Measurements from ENCODE around the gene MESP2. TPM values are rescaled to one million over a fixed set of nuclear protein-coding genes. Genes with fewer than 3 reads are reported as not detected.

MESP2 gene
- total RNA-seq, 1 donor from 2014 or later = not detected

GRCh38 chr15:89812847-89813320 lies 36.8 kb downstream of the MESP2 start:
- intact Hi-C loops (cut with micrococcal nuclease) = no loop called here

GRCh38 chr15:89813381-89814111 lies 37.4 kb downstream of the MESP2 start:
- intact Hi-C loops (cut with micrococcal nuclease) = no loop called here

DNA sequence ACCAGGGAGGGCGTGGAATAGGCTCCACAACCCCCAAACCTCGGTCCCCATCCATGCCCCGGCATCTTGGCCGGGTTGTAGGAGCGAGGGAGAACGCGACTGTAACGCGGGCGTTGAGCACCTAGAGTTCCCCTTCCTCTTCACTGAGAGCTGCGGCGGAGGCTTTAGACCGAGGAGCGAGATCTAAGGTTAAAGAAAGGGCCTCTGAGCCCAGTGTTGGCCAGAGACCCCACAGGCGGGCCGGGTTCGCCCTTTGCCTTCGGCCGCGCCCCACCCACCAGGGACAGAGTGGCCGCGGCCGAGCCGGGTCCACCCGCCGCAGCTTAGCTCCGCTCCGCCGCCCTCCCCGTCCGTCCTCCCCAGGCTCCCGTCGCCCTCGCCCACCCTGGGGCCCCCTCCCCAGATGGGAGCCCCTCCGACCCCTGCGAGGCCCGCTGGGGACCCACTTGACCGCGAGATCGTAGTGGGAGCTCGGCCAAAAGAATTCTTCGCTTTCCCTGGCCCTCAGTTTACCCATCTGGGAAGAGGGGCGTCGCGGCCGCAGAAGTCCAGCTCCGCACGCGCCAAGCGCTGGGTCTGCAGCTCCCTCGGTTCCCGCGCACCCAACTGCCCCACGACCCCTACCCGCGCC lies 38.1 kb downstream of the MESP2 start:
- intact Hi-C loops (cut with micrococcal nuclease) = no loop called here

GRCh38 chr15:89815769-89816168 lies 39.6 kb downstream of the MESP2 start:
- intact Hi-C loops (cut with micrococcal nuclease) = no loop called here

- intact Hi-C loops (cut with micrococcal nuclease) = no loop called here
These were observed 41.7 kb downstream of the MESP2 start for GRCh38 chr15:89817701-89818280.

DNA sequence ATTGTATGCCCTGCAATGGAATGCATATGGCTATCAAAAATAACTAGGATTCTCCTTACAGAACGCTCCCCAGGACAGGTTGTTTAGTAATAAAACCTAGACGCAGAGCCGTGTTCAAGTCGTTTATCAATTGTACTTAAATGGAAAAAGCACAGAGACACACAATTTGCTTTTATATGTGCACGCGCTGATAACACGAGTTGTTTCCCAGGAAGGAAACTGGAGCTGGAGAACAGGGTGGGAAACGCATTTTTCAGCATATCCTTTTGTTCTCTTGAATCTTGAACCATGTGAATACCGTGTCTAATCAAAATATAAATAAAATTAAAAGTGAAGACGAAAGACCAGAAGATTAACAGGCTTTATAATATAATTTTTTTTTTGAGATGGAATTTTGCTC lies 42.2 kb downstream of the MESP2 start:
- intact Hi-C loops (cut with micrococcal nuclease) = no loop called here

DNA sequence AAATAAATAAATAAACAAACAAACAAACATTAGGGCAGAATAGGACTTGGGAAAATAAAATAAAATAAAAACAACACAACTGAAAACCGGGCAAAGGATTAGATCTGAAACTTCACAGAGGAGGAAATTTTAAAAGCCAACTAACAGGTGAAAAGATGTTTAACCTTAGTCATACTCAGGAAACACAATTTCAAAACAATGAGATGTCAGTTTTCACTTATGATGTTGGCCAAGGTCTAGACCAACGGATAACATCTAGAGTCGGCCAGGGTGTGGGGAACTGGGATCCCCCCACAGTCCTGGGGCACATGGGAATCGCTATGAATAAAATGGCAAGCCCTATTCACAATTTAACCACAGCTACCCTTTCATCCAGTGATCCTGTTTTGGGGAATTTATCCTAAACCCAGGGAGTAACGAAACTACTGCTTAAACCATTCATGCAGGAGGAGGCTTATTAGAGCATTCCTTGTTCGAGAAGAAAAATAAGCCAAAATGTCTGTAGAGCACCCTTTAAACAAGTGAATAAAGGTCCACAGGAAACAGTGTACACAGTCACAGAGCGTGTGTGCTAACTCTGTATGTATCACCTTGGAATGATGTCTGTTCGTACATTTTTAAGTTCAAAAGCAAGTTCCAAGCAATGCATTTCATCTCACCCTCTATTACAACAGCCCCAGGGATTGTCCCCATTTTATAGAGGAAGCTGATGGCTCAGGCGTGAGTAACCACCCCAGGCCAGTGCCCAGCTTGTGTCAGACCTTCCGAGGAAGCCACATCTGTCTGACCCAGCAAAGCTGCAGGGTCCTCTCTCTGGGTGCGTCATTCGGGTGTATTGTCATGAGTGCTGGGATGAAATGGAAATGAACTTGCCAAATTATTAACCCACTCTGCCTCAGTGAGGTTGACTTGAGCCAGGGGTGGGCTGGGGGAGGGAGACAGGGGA lies 44.8 kb downstream of the MESP2 start:
- intact Hi-C loops (cut with micrococcal nuclease) = no loop called here

DNA sequence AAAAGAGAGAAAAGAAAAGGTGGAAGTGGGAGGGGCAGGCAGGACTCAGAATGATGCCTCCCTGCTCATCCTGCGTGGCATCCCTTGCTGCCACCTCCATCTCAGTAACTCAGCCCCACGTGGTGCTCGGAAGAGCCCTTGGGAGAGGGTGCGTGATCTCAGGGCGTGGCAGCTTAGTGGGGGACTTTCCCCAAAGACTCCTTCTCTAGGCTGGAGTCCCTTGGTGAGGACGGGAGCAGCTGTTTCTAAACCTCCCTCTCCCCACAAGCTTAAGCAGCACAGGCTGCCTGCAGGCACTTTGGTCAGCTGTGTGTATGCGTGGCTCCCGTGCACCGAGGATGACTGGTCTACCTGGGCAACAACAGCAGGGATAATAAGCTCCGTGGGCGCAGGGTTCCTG lies 45.9 kb downstream of the MESP2 start:
- intact Hi-C loops (cut with micrococcal nuclease) = no loop called here

GRCh38 chr15:89822611-89822950 lies 46.4 kb downstream of the MESP2 start:
- intact Hi-C loops (cut with micrococcal nuclease) = no loop called here

DNA sequence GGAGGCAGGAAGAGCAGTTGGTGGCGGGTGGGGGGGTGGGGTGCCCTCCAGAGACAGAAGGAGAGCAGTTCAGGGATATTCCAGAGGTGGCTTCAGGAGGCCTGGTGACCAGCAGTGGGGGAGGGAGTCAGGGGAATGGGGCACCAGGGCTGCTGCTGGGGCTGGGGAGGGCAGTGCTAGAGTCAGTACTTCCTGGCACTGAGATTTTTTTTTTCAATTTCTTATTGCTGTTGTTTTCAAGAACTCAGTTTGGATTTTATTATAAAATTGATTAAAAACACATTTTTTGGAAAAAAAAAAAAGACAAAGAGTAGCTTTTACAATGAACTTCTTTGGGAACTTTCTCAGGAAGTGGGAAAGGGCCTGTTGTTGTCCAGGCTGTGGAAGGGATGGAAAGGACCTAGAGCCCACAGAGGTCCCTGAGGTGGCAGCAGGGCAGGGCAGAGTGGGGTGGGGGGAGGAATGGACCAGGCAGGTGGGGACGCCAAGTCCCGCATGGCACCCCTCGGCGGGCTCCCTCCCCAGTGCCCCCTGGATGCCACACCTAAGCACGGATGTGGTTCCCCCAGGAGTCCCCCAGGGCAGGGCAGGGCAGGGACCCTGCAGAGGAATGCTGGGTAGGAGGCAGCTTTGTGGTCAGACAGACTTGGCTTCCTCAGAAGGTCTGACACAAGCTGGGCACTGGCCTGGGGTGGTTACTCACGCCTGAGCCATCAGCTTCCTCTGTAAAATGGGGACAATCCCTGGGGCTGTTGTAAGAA lies 47.0 kb downstream of the MESP2 start:
- intact Hi-C loops (cut with micrococcal nuclease) = no loop called here

DNA sequence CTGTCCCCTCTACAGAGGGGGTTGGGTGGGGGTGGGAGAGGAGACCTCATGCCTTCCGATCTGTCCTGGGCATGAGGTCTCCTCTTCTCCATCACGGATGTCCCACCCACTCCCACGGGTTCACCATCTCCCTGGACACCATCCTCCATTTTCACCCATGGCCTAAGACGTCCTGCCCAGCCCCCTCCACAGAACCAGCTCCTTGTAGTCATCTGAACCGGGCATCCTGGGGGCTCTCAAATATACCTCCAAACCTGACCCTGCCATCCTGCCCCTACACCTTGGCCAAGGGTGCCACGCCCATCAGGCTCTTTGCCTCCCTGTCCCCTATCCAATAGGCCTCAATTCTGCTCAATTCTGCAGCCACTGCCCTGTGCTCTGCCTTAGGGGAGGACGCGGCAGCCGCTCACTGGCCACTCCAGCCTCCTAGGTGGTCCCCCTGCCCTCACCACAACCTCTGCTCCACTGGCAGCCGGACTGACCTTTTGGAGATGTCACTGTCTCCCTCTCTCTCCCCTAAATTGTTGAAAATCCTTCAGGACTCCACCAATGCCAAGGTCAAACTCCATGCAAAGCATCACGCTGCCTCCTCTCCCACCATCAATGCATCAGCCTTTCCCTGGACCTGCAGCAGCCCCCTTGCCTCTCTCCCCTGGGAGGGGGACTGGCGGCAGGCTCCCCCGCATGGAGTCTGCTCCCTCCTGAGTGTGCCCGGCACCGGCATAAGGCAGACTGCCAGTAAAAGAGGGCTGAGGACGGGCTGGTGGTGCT lies 47.9 kb downstream of the MESP2 start:
- intact Hi-C loops (cut with micrococcal nuclease) = no loop called here

DNA sequence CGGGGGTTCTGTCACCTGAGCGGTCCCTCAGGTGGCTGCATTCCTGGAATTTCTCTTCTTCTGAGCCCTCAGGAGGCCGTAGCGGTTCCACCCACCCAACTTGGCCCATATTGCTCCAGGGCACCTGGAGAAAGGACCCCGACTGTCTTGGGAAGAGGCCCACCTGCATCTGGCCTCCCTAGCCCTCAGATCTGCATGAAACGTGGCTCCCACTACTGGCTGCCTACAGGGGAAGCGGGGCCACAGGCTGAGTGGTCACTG lies 48.4 kb downstream of the MESP2 start:
- intact Hi-C loops (cut with micrococcal nuclease) = no loop called here

DNA sequence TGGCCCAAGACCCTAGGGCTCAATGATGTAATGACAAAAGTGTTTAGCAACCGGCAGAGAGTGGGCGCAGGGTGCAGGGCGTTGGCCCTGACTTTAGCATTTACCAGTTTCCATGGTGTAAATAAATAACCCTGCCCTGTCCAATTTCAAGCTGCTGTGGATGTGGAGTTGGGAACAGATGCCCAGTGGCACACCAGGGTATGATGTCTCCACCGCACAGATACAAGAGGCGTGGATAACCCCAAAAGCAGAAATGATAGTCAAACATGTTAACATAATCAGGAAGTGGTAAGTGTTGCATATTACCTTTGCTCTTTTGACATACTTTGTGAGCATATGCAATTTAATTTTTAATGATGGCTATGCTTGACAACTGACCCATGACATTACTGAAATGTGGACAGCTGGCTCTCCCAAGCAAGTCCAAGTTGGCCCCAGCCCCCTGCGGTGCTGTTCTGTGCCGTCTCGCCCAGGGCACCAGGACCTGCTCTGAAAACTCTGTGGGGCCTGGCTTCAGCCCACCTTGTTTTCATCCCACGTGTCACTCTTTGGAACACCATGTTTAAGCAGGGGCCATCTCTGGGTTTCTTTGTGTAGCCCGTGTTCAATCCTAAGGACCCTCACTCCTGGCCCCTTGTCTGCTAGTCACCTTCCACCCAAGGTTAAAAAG lies 49.3 kb downstream of the MESP2 start:
- intact Hi-C loops (cut with micrococcal nuclease) = no loop called here

GRCh38 chr15:89826671-89827655 lies 50.8 kb downstream of the MESP2 start:
- intact Hi-C loops (cut with micrococcal nuclease) = no loop called here

- intact Hi-C loops (cut with micrococcal nuclease) = no loop called here
These were observed 51.7 kb downstream of the MESP2 start for GRCh38 chr15:89827829-89828228.

All from T-helper 2 cell treated with Interferon-gamma antibody and Interleukin-4, amounts not matched to agents 100 ng/mL and 5 ng/mL, for 36 hours (primary cell).